Bronchial epithelial cell (primary cell): Measurements from ENCODE around the gene PPP2R3A. TPM values are rescaled to one million over a fixed set of nuclear protein-coding genes. Genes with fewer than 3 reads are reported as not detected.
A peak's percentile ranks its signal among the peaks of the same experiment; 100 is the strongest.
"Not testable (repeated sequence)": the region's sequence is repeated elsewhere in the genome, so short reads cannot be mapped to it uniquely, and the experiment has no call there.

Experiments
- DNase-seq: peaks from one replicate; pipeline ENCODE4 v3.0.0-alpha.2; 2010; ENCODE audit warnings: low read depth
- FAIRE-seq: peaks from 2 replicates; lab custom pipeline; 2011; peaks lifted over from hg19 to GRCh38; lab: Jason Lieb, UNC
- H3K27me3 ChIP-seq: 2 replicates; pipeline ENCODE4 v1.5.1; 2011; ENCODE audit warnings: low read length; ENCODE audit not compliant: control insufficient read depth, insufficient read depth
- H3K36me3 ChIP-seq: 2 replicates; pipeline ENCODE4 v1.5.1; 2011; ENCODE audit warnings: low read length; ENCODE audit not compliant: control insufficient read depth, insufficient read depth
- H3K4me3 ChIP-seq: 2 replicates; pipeline ENCODE4 v1.5.1; 2011; ENCODE audit warnings: mild to moderate bottlenecking, low read depth, low read length, control low read depth
- CTCF ChIP-seq: IDR thresholded peaks from 2 replicates; pipeline ENCODE4 v1.5.1; 2011; ENCODE audit warnings: mild to moderate bottlenecking, moderate library complexity, low read length, control low read depth, inconsistent platforms; ENCODE audit not compliant: insufficient read depth, severe bottlenecking
- total RNA-seq: library from RNA; depleted of rRNA; stranded (reverse); fragments of >200 nt; gene quantifications from 2 replicates; pipeline ENCODE4 v1.2.1, GENCODE V29; 2014

The PPP2R3A gene
- total RNA-seq, 1 donor from 2014 or later: 4.2 TPM

GRCh38 chr3:135930255-135930654 lies 35.3 kb upstream of the PPP2R3A start:
- no peaks in the 10 kb centered on the region for H3K36me3 ChIP-seq
- DNase-seq (no peak), FAIRE-seq (no peak)
- TF ChIP-seq CTCF: no peak
- no peaks in the 10 kb centered on the region for H3K27me3 ChIP-seq
- no peak overlapping the region for H3K4me3 ChIP-seq

GRCh38 chr3:135935171-135935570 lies 30.4 kb upstream of the PPP2R3A start:
- not testable (repeated sequence) for H3K4me3 ChIP-seq, DNase-seq, H3K27me3 ChIP-seq, H3K36me3 ChIP-seq, FAIRE-seq

GRCh38 chr3:135937766-135938165 lies 27.8 kb upstream of the PPP2R3A start:
- not testable (repeated sequence) for H3K27me3 ChIP-seq, DNase-seq, FAIRE-seq, H3K36me3 ChIP-seq, H3K4me3 ChIP-seq

- H3K4me3 ChIP-seq: no peak overlapping the region
- H3K36me3 ChIP-seq: no peaks in the 10 kb centered on the region
- no peaks in the 10 kb centered on the region for H3K27me3 ChIP-seq
- FAIRE-seq: no peak
- TF ChIP-seq CTCF: no peak
- no peak for DNase-seq
These were observed 20.7 kb upstream of the PPP2R3A start for GRCh38 chr3:135944831-135945230.

- Histone ChIP-seq H3K4me3 (no peak overlapping the region), H3K27me3 (no peaks in the 10 kb centered on the region), H3K36me3 (no peaks in the 10 kb centered on the region)
- FAIRE-seq (no peak), DNase-seq (no peak)
- TF ChIP-seq CTCF: no peak
These were observed 14.6 kb upstream of the PPP2R3A start for GRCh38 chr3:135950941-135951340.

- no peak overlapping the region for H3K4me3 ChIP-seq
- FAIRE-seq: no peak
- DNase-seq: no peak
- no peaks in the 10 kb centered on the region for H3K36me3 ChIP-seq
- TF ChIP-seq CTCF: no peak
- H3K27me3 ChIP-seq: no peaks in the 10 kb centered on the region
These were observed 1.2 kb upstream of the PPP2R3A start for GRCh38 chr3:135964160-135964955.

GRCh38 chr3:135965129-135965505 lies 411 bp upstream of the PPP2R3A start:
- peak; percentile 19 for DNase-seq

More at GRCh38 chr3:135965129-135965505, 411 bp upstream of the PPP2R3A start:
- no peaks in the 10 kb centered on the region for H3K27me3 ChIP-seq
- no peak for TF ChIP-seq CTCF
- no peak for FAIRE-seq
- peak overlapping the region; percentile 66 for H3K4me3 ChIP-seq
- H3K36me3 ChIP-seq: no peaks in the 10 kb centered on the region
